Right atrium auricular region (tissue), 2 donors: ENCODE data around the gene FHL2. TPM values are rescaled to one million over a fixed set of nuclear protein-coding genes. Genes with fewer than 3 reads are reported as not detected.
A peak's percentile ranks its signal among the peaks of the same experiment; 100 is the strongest.
"Not testable (repeated sequence)": the region's sequence is repeated elsewhere in the genome, so short reads cannot be mapped to it uniquely, and the experiment has no call there.

Experiments used
- DNase-seq: peaks from one replicate; pipeline ENCODE4 v3.0.0-alpha.2; 2019; ENCODE audit warnings: low spot score
- H3K27ac ChIP-seq, 2 donors: fragments of 200-600 bp; sonication (generic); 1 replicate in 1 of 2; 2 replicates in 1 of 2; pipeline ENCODE4 v1.5.1; 2016 to 2019
- H3K27me3 ChIP-seq, 2 donors: fragments of 200-600 bp; sonication (generic); one replicate each; pipeline versions ENCODE4 v1.5.1 to v1.6.0; 2017 to 2019
- H3K36me3 ChIP-seq: fragments of 200-600 bp; sonication (generic); one replicate; pipeline ENCODE4 v1.5.1; 2016
- H3K4me1 ChIP-seq, 2 donors: fragments of 200-600 bp; sonication (generic); one replicate each; pipeline versions ENCODE4 v1.5.1 to v1.6.0; 2017 to 2019
- H3K4me3 ChIP-seq, 2 donors: fragments of 200-600 bp; sonication (generic); 1 replicate in 1 of 2; 2 replicates in 1 of 2; pipeline ENCODE4 v1.5.1; 2017 to 2019; ENCODE audit warnings: mild to moderate bottlenecking in 1 of 2, moderate library complexity in 1 of 2
- H3K9me3 ChIP-seq, 2 donors: fragments of 200-600 bp; sonication (generic); one replicate each; pipeline ENCODE4 v1.5.1; 2019
- CTCF ChIP-seq, 2 donors: fragments of 200-600 bp; sonication (generic); IDR thresholded peaks; one replicate each; pipeline ENCODE4 v1.5.1; 2019; ENCODE audit warnings: antibody characterized with exemption in 2 of 2
- total RNA-seq, 2 donors: library from RNA; depleted of rRNA; stranded (reverse); fragments of >200 nt; gene quantifications; one replicate each; pipeline ENCODE4 v1.1.0, GENCODE V29; 2016

The FHL2 gene
- total RNA-seq, 2 donors from 2014 or later = 141 to 356 TPM

GRCh38 chr2:105427485-105427884 lies 28.6 kb upstream of the FHL2 start:
- no peaks in the 10 kb centered on the region for H3K27me3 ChIP-seq
- DNase-seq = no peak
- peaks cover 0 to 15% of the 10 kb centered on the region in 2 donors for H3K4me1 ChIP-seq

DNA sequence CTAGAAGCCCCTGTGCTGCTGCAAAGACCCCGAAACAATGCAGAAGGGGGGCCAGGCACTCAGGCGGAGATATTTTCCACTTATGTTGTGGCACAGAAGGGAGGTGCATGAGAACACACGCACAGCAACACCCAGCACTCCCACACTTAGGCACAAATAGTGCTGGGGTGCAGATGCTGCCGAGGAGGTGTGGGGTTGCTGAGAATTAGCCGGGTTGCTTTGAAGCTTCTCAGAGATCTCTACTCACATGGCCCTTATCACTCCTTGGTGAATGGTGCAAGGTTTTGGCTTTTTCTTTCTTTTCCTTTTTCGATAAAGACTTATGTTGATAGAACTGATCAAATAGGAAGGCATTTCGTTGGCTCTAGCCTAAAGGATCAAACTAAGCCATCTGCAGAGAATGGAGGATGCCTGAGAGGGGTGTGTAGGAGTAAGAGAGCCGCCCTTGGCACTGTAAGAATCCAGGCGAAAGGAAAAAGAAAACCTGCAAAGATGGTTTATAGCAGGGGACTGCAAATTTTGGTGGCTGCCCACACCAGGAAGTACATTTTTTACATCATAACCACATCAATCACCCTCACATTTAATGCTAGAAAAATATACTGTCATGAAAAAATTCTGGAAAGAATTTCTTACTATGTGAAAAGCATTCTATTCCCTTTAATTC lies 27.9 kb upstream of the FHL2 start:
- no peaks in the 10 kb centered on the region for H3K36me3 ChIP-seq
- H3K27ac ChIP-seq = no peak overlapping the region
- peak; percentile 9 for DNase-seq
- no peak for TF ChIP-seq CTCF (IDR thresholded peaks at IDR 0.05)
- H3K4me1 ChIP-seq = peaks cover 0 to 8% of the 10 kb centered on the region in 2 donors
- no peaks in the 10 kb centered on the region for H3K27me3 ChIP-seq
- H3K9me3 ChIP-seq = no peaks in the 10 kb centered on the region
- H3K4me3 ChIP-seq = no peak overlapping the region

More at GRCh38 chr2:105427485-105427884, 28.6 kb upstream of the FHL2 start:
- H3K9me3 ChIP-seq = no peaks in the 10 kb centered on the region
- no peak for TF ChIP-seq CTCF (IDR thresholded peaks at IDR 0.05)
- no peaks in the 10 kb centered on the region for H3K36me3 ChIP-seq
- no peak overlapping the region for H3K4me3 ChIP-seq
- H3K27ac ChIP-seq = no peak overlapping the region

- Histone ChIP-seq H3K27ac (no peak overlapping the region), H3K4me1 (peaks cover 0 to under 1% of the 10 kb centered on the region in 2 donors), H3K36me3 (no peaks in the 10 kb centered on the region), H3K4me3 (no peak overlapping the region), H3K9me3 (no peaks in the 10 kb centered on the region), H3K27me3 (no peaks in the 10 kb centered on the region)
- no peak for DNase-seq
- TF ChIP-seq CTCF (IDR thresholded peaks at IDR 0.05) = no peak
These were observed 27.2 kb upstream of the FHL2 start for GRCh38 chr2:105425936-105426625.

DNA sequence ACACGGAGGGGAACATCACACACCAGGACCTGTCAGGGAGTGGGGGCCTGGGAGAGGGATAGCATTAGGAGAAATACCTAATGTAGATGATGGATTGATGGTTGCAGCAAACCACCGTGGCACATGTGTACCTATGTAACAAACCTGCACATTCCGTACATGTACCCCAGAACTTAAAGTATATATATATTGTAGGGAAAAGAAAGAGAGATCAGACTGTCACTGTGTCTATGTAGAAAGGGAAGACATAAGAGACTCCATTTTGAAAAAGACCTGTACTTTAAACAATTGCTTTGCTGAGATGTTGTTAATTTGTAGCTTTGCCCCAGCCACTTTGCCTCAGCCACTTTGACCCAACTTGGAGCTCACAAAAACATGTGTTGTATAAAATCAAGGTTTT lies 26.0 kb upstream of the FHL2 start:
- H3K9me3 ChIP-seq, DNase-seq, H3K4me3 ChIP-seq, H3K27ac ChIP-seq, H3K36me3 ChIP-seq, H3K27me3 ChIP-seq, H3K4me1 ChIP-seq: not testable (repeated sequence)

- DNase-seq = peak; percentile 23
- no peaks in the 10 kb centered on the region for H3K9me3 ChIP-seq
- no peaks in the 10 kb centered on the region for H3K36me3 ChIP-seq
- no peak overlapping the region for H3K27ac ChIP-seq
- H3K4me3 ChIP-seq = no peak overlapping the region
- TF ChIP-seq CTCF (IDR thresholded peaks at IDR 0.05) = no peak
- no peaks in the 10 kb centered on the region for H3K27me3 ChIP-seq
- H3K4me1 ChIP-seq = no peaks in the 10 kb centered on the region
These were observed 23.9 kb upstream of the FHL2 start for GRCh38 chr2:105422801-105423200.

- peak; percentile 26 for DNase-seq
- no peaks in the 10 kb centered on the region for H3K9me3 ChIP-seq
- H3K36me3 ChIP-seq = no peaks in the 10 kb centered on the region
- H3K4me1 ChIP-seq = no peaks in the 10 kb centered on the region
- no peak for TF ChIP-seq CTCF (IDR thresholded peaks at IDR 0.05)
- H3K27me3 ChIP-seq = no peaks in the 10 kb centered on the region
- no peak overlapping the region for H3K4me3 ChIP-seq
- H3K27ac ChIP-seq = no peak overlapping the region
These were observed 22.2 kb upstream of the FHL2 start for GRCh38 chr2:105421053-105421452.
